GM21447 (cell line): Measurements from ENCODE around the gene RFTN2.
"Not testable (repeated sequence)": the region's sequence is repeated elsewhere in the genome, so short reads cannot be mapped to it uniquely, and the experiment has no call there.

Experiments
- ATAC-seq: cut with Tn5 transposase; IDR thresholded peaks from one replicate; pipeline ENCODE4 v1.9.1; 2021; ENCODE audit not compliant: unreplicated experiment

The RFTN2 gene

GRCh38 chr2:197675246-197675645 lies at the start of gene RFTN2:
TSS of gene RFTN2 (minus strand) at chr2:197675587. CDS start at chr2:197675458, 129 bp downstream.
- ATAC-seq, result no peak

GRCh38 chr2:197717863-197718262 lies 42.5 kb upstream of the RFTN2 start:
- no peak for ATAC-seq

GRCh38 chr2:197713271-197713670 lies 37.9 kb upstream of the RFTN2 start:
- ATAC-seq, result no peak

- ATAC-seq, result no peak
Measured at GRCh38 chr2:197711578-197711977, 36.2 kb upstream of the RFTN2 start.

- peak; percentile 75 for ATAC-seq
Measured at GRCh38 chr2:197710424-197711042, 35.1 kb upstream of the RFTN2 start.

- not testable (repeated sequence) for ATAC-seq
Measured at GRCh38 chr2:197709140-197709539, 33.8 kb upstream of the RFTN2 start.

- ATAC-seq, result no peak
Measured at GRCh38 chr2:197708331-197708730, 32.9 kb upstream of the RFTN2 start.

- ATAC-seq, result no peak
Measured at GRCh38 chr2:197707316-197708213, 32.2 kb upstream of the RFTN2 start.

GRCh38 chr2:197706839-197707207 lies 31.4 kb upstream of the RFTN2 start:
- no peak for ATAC-seq

- ATAC-seq, result no peak
Measured at GRCh38 chr2:197705912-197706838, 30.8 kb upstream of the RFTN2 start.

GRCh38 chr2:197705121-197705911 lies 29.9 kb upstream of the RFTN2 start, which contains the start of gene MARS2:
TSS of gene MARS2 (plus strand) at chr2:197705369. CDS start at chr2:197705406, 37 bp downstream.
- peak; percentile 69 for ATAC-seq

- peak; percentile 38 for ATAC-seq
Measured at GRCh38 chr2:197704434-197705120, 29.2 kb upstream of the RFTN2 start.

- ATAC-seq, result no peak
Measured at GRCh38 chr2:197700960-197701359, 25.6 kb upstream of the RFTN2 start.

GRCh38 chr2:197699724-197700123 lies 24.3 kb upstream of the RFTN2 start:
- not testable (repeated sequence) for ATAC-seq

GRCh38 chr2:197696571-197696970 lies 21.2 kb upstream of the RFTN2 start:
- ATAC-seq, result not testable (repeated sequence)

- not testable (repeated sequence) for ATAC-seq
Measured at GRCh38 chr2:197695971-197696370, 20.6 kb upstream of the RFTN2 start.

GRCh38 chr2:197695206-197695605 lies 19.8 kb upstream of the RFTN2 start:
- ATAC-seq, result not testable (repeated sequence)

GRCh38 chr2:197677483-197677882 lies 2.1 kb upstream of the RFTN2 start:
- ATAC-seq, result no peak

GRCh38 chr2:197677056-197677455 lies 1.7 kb upstream of the RFTN2 start:
- no peak for ATAC-seq
